Omental fat pad (tissue), 4 donors: ENCODE measurements around the gene ERBB2. TPM values are rescaled to one million over a fixed set of nuclear protein-coding genes. Genes with fewer than 3 reads are reported as not detected.

Experiments used
- ATAC-seq: fragments of 150-250 bp; one replicate; pipeline ENCODE4 v1.9.1; 2016; ENCODE audit warnings: mild to moderate bottlenecking, moderate library complexity; ENCODE audit not compliant: low FRiP score
- DNase-seq: peaks from one replicate; pipeline ENCODE4 v3.0.0-alpha.2; 2019; ENCODE audit warnings: low spot score
- total RNA-seq, 4 donors: library from RNA; depleted of rRNA; stranded (reverse); fragments of >200 nt; gene quantifications; one replicate each; pipeline ENCODE4 v1.1.0, GENCODE V29; 2016
- TF ChIP-seq, protein P1 (sequence below), 3 donors: fragments of 450-650 bp; IDR thresholded peaks; one replicate each; pipeline ENCODE4 v1.5.1; 2016 to 2017; ENCODE audit warnings: antibody characterized with exemption in 3 of 3, mild to moderate bottlenecking in 3 of 3, moderate library complexity in 2 of 3

Gene ERBB2
- total RNA-seq, 4 donors from 2014 or later, result 13.8 to 23.8 (median 15.7) TPM

DNA sequence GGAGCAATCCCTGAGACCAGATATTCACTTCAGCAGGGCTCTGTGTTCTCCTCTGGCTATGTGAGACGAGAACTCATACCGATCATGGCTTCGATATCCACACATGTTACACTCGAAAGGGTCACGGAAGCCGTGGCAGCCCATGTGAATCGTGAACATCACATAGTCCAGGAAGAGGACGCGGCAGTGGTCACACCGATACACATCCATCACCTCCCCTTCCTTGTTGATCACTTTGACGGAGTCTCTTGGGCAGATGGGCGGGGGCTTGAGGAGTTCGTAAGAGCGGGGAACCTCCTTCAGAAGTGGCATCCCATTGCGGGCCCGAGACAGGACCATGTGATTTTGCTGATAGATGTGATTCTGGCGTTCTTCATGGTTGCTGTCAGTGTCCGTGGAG lies 65.9 kb downstream of the ERBB2 start:
- DNase-seq, result no peak
- TF ChIP-seq, protein P1, sequence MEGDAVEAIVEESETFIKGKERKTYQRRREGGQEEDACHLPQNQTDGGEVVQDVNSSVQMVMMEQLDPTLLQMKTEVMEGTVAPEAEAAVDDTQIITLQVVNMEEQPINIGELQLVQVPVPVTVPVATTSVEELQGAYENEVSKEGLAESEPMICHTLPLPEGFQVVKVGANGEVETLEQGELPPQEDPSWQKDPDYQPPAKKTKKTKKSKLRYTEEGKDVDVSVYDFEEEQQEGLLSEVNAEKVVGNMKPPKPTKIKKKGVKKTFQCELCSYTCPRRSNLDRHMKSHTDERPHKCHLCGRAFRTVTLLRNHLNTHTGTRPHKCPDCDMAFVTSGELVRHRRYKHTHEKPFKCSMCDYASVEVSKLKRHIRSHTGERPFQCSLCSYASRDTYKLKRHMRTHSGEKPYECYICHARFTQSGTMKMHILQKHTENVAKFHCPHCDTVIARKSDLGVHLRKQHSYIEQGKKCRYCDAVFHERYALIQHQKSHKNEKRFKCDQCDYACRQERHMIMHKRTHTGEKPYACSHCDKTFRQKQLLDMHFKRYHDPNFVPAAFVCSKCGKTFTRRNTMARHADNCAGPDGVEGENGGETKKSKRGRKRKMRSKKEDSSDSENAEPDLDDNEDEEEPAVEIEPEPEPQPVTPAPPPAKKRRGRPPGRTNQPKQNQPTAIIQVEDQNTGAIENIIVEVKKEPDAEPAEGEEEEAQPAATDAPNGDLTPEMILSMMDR (IDR thresholded peaks at IDR 0.05), result no peak
- ATAC-seq, result no peak

DNA sequence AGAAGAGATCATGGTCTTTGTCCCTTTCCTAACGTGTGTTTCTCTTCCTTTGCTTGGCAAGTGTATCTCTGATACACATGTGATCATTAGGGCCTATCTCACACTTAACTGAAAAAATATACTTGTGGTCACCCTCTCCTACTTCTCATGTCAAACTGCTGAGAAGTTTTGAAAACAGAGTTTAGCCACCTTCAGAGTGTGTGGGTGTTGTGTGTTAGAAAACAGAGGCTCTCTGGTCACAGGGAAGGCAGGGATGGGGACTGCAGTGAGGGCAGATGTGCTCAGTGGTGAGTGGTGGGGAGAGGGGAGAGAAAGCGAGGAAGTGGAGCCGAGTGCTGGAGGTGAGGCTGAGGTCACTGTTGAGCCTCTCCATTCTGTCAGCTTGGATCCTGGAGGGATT lies 67.3 kb downstream of the ERBB2 start:
- no peak for ATAC-seq
- TF ChIP-seq, protein P1 (IDR thresholded peaks at IDR 0.05), result no peak
- no peak for DNase-seq

DNA sequence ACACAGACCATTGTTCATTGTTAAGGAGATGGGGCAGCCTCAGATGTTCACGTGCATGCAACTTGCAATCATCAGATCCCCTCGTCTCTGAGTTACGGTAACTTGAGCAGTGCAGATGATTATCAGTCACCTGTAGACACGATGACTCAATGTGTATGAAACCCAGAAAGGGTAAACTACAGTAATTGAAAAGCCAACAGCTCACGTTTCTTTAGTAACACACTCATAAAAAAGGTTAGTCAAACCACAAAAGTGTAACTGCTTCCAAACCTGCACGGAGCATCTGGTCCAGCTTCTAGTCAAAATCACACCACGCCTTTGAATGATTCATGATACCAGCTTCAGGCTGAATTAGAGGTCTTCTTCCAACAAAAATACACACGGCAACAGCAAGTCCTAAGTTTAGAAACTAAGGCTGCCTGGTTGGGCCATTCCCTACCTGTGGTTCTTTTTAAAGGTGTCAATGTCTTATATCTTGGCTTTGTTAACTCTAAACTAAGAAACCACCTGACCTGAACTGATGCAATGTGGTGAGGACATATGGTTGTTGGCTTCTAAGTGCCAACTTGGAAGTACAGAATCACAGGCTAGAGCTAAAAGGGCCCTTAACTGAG lies 70.2 kb downstream of the ERBB2 start:
- ATAC-seq (no peak), DNase-seq (no peak)
- TF ChIP-seq, protein P1 (IDR thresholded peaks at IDR 0.05), result no peak

DNA sequence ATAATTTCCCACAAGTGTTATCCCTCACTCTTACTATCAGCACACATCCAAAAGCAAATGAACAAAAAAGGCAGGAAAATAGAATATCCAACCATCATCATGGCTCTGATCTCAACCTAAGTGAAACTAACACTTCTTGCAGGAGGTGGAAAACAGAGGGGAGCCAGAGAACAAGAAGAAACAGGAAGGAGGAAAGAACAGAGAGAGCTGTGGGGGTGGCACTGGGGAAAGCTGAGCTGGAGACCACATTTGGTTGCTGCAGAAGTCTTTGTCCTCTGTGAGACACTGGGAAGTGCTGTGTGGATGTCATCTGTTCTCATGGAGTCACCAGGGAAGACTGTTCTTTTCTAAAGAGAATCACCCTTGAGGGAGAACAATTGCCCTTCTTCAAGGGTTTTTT lies 72.6 kb downstream of the ERBB2 start:
- no peak for DNase-seq
- TF ChIP-seq, protein P1 (IDR thresholded peaks at IDR 0.05), result no peak
- ATAC-seq, result no peak

DNA sequence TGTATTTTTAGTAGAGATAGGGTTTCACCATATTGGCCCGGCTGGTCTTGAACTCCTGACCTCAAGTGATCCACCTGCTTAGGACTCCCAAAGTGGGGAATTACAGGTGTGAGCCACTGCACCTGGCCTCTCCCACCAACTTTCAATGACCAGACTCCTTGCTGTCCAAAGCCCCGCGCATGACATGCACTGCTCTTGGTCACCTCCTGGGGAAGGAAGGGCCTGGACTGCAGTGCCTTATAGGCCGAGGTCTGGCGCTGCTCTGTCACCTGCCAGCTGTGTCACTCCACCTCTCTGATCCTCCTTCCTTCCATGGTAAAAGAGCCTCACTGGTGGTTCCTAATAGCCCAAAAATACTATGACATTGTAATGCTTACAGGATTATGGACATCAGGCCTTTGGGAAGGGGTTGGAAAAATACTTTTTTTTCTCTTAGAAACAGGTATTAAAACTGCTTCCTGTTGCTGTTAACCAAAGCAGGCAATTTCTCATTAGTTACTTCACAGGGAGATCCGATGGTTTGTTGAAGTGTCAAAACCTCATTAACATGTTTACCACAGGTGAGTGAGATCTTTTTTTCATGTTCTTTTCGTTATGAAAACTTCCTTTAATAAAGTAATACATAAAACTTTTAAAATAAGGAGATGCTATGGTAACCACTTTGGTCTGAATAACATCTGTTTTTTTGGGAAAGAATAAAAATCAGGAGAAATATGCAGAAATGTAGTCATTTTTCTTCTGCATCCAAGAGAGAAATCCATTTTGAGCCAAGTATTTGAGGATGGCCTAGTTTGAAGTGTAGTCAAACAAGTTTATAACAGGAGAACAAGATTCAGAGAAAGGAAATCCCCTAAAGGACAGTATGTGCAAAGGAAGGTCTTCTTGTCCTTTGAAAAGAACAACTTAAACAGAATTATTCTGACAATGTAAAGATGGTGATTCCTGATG lies 73.4 kb downstream of the ERBB2 start:
- TF ChIP-seq, protein P1 (IDR thresholded peaks at IDR 0.05), result no peak
- DNase-seq (no peak), ATAC-seq (no peak)

DNA sequence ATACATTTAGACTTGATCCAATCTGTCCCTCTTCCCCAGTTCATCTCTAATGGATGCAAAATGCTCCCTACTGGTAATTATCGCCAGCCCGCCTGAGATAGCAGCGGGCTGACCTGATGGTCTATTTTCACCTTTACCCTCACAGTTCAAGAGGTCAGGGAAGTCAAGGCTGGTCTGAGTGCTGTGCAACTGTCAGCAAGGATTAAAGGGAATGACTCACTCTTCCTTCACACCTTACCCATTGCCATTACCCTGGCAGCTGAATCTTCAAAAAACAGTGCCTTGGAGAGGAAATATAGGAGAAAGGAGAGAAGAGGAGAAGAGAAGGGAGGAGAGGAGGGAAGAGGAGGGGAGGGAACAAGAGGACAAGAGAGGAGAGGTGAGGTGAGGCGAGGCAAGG lies 74.2 kb downstream of the ERBB2 start:
- ATAC-seq (no peak), DNase-seq (no peak)
- TF ChIP-seq, protein P1 (IDR thresholded peaks at IDR 0.05), result no peak
